HepG2 (cell line): Measurements from ENCODE around the gene CLHC1. TPM values are rescaled to one million over a fixed set of nuclear protein-coding genes. Genes with fewer than 3 reads are reported as not detected.
A peak's percentile ranks its signal among the peaks of the same experiment; 100 is the strongest.

Experiments
- ATF3 ChIP-seq: sonication (generic); formaldehyde crosslinking; IDR thresholded peaks from 2 replicates; pipeline ENCODE4 v1.4.0; 2020; ENCODE audit warnings: missing genetic modification reagents
- ATM ChIP-seq: fragments of 450-650 bp; IDR thresholded peaks from 2 replicates; pipeline ENCODE4 v1.7.1; 2017; ENCODE audit warnings: mild to moderate bottlenecking, borderline replicate concordance
- GFI1 ChIP-seq: sonication (generic); formaldehyde crosslinking; IDR thresholded peaks from 2 replicates; pipeline ENCODE4 v1.5.0; 2020; ENCODE audit warnings: missing genetic modification reagents, mild to moderate bottlenecking, borderline replicate concordance
- GPN1 ChIP-seq: sonication (generic); formaldehyde crosslinking; IDR thresholded peaks from 2 replicates; pipeline ENCODE4 v1.5.1; 2020; ENCODE audit warnings: missing genetic modification reagents, borderline replicate concordance
- HDAC1 ChIP-seq: sonication (generic); formaldehyde crosslinking; IDR thresholded peaks from 2 replicates; pipeline ENCODE4 v1.5.1; 2020; ENCODE audit warnings: mild to moderate bottlenecking, missing genetic modification reagents
- JUND ChIP-seq: sonication (generic); formaldehyde crosslinking; IDR thresholded peaks from 2 replicates; pipeline ENCODE4 v1.8.0; 2022; ENCODE audit warnings: mild to moderate bottlenecking, missing genetic modification reagents
- KLF15 ChIP-seq: sonication (generic); formaldehyde crosslinking; IDR thresholded peaks from 2 replicates; pipeline ENCODE4 v1.8.1; 2023; ENCODE audit warnings: borderline replicate concordance, mild to moderate bottlenecking, inconsistent platforms, missing genetic modification reagents, mixed read lengths
- LRRFIP1 ChIP-seq: sonication (generic); formaldehyde crosslinking; conservative IDR thresholded peaks from 2 replicates; pipeline ENCODE4 v1.4.0; 2020; ENCODE audit warnings: missing genetic modification reagents
- MXI1 ChIP-seq: IDR thresholded peaks from 3 replicates; pipeline ENCODE4 v1.6.1; 2012; ENCODE audit warnings: low read depth, low read length, inconsistent platforms, borderline replicate concordance
- NFRKB ChIP-seq: fragments of 450-650 bp; IDR thresholded peaks from 2 replicates; pipeline ENCODE4 v1.6.1; 2017
- SETDB1 ChIP-seq: sonication (generic); formaldehyde crosslinking; IDR thresholded peaks from 2 replicates; pipeline ENCODE4 v1.5.1; 2020; ENCODE audit warnings: missing genetic modification reagents, mild to moderate bottlenecking, borderline replicate concordance
- SMAD1 ChIP-seq: sonication (generic); formaldehyde crosslinking; IDR thresholded peaks from 2 replicates; pipeline ENCODE4 v1.4.0; 2020; ENCODE audit warnings: missing genetic modification reagents, low read depth, mild to moderate bottlenecking, borderline replicate concordance
- SOX6 ChIP-seq, 2 experiments: fragments of 450-650 bp in 1 of 2; sonication (generic) in 1 of 2; formaldehyde crosslinking in 1 of 2; IDR thresholded peaks; 2 replicates each; pipeline versions ENCODE4 v1.4.0 to v1.6.1; 2017 to 2020; ENCODE audit warnings: antibody characterized with exemption in 1 of 2, mild to moderate bottlenecking in 1 of 2, missing genetic modification reagents in 1 of 2
- SRF ChIP-seq: IDR thresholded peaks from 2 replicates; pipeline ENCODE4 v1.6.1; 2011; ENCODE audit warnings: mild to moderate bottlenecking, low read depth, low read length, moderate library complexity
- SSRP1 ChIP-seq: IDR thresholded peaks from 2 replicates; pipeline ENCODE4 v1.6.1; 2016; ENCODE audit warnings: control low read depth
- TEF ChIP-seq: sonication (generic); formaldehyde crosslinking; IDR thresholded peaks from 2 replicates; pipeline ENCODE4 v1.5.0; 2020; ENCODE audit warnings: missing genetic modification reagents
- THAP9 ChIP-seq: sonication (generic); formaldehyde crosslinking; IDR thresholded peaks from 2 replicates; pipeline ENCODE4; 2020; ENCODE audit warnings: missing genetic modification reagents, mild to moderate bottlenecking, borderline replicate concordance
- THRA ChIP-seq: sonication (generic); formaldehyde crosslinking; IDR thresholded peaks from 2 replicates; pipeline ENCODE4 v1.4.0; 2020; ENCODE audit warnings: missing genetic modification reagents, borderline replicate concordance
- U2AF1 ChIP-seq: fragments of 200-400 bp; formaldehyde crosslinking; optimal IDR thresholded peaks from 2 replicates; pipeline ENCODE3; 2017; ENCODE audit warnings: mild to moderate bottlenecking, low read depth, low read length
- YEATS2 ChIP-seq: sonication (generic); formaldehyde crosslinking; IDR thresholded peaks from 2 replicates; pipeline ENCODE4 v1.4.0; 2020; ENCODE audit warnings: missing genetic modification reagents, borderline replicate concordance
- ZNF3 ChIP-seq: IDR thresholded peaks from 2 replicates; pipeline ENCODE4 v1.7.0; 2017; ENCODE audit warnings: inconsistent platforms
- ZNF567 ChIP-seq: sonication (generic); formaldehyde crosslinking; IDR thresholded peaks from 2 replicates; pipeline ENCODE4 v1.8.1; 2023; ENCODE audit warnings: mild to moderate bottlenecking, missing genetic modification reagents, borderline replicate concordance
- ZNF629 ChIP-seq: sonication (generic); formaldehyde crosslinking; conservative IDR thresholded peaks from 2 replicates; pipeline ENCODE4 v1.5.0; 2020; ENCODE audit warnings: missing genetic modification reagents
- ZNF780A ChIP-seq: sonication (generic); formaldehyde crosslinking; IDR thresholded peaks from 2 replicates; pipeline ENCODE4 v1.8.0; 2022; ENCODE audit warnings: mild to moderate bottlenecking, missing genetic modification reagents, moderate library complexity
- polyA plus RNA-seq, 8 experiments: library from polyadenylated mRNA; depleted of rRNA in 3 of 8; stranded (reverse) in 7 of 8; unstranded in 1 of 8; fragments of >200 nt; fragmentation: Illumina TruSeq in 4 of 8; extraction: Trizol in 4 of 8; gene quantifications; 2 replicates each; pipeline versions ENCODE4 v1.2.1 to v1.2.3, GENCODE V29; 2011 to 2016; ENCODE audit warnings: low read depth in 4 of 8, missing spikeins in 1 of 8, mixed read lengths in 1 of 8; ENCODE audit not compliant: insufficient read depth in 1 of 8
- total RNA-seq, 5 experiments: library from RNA; depleted of rRNA; stranded (reverse); fragments of >200 nt; fragmentation: Illumina TruSeq; extraction: Trizol; gene quantifications; 2 replicates each; pipeline ENCODE4 v1.2.3, GENCODE V29; 2016; ENCODE audit warnings: low read depth in 1 of 5

CLHC1 gene
- total and polyA plus RNA-seq, 2 of the 13 experiments (the other 11 are each of a cell fraction or from before 2014, with no cell fraction given): 9.8 to 12.6 TPM

- TF ChIP-seq SMAD1 (CRISPR knock-in tag) (no peak), SETDB1 (CRISPR knock-in tag) (no peak), ZNF3 (CRISPR knock-in tag) (0 out of 2 replicates have a peak, but pooled peaks have one; percentile 66), GPN1 (CRISPR knock-in tag) (no peak), TEF (no peak), SRF (no peak), ZNF567 (CRISPR knock-in tag) (no peak), GFI1 (CRISPR knock-in tag) (0 out of 2 replicates have a peak, but pooled peaks have one; percentile 57), KLF15 (no peak), ATM (no peak), ZNF780A (CRISPR knock-in tag) (no peak), U2AF1 (no peak), THAP9 (CRISPR knock-in tag) (no peak), NFRKB (no peak), ZNF629 (CRISPR knock-in tag) (0 out of 2 replicates have a peak, but pooled peaks have one; percentile 7), HDAC1 (CRISPR knock-in tag) (0 out of 2 replicates have a peak, but pooled peaks have one; percentile 43), SOX6 (IDR thresholded peaks at IDR 0.05) (no peak), SOX6 (CRISPR knock-in tag; IDR thresholded peaks at IDR 0.05) (peak; percentile 46), YEATS2 (CRISPR knock-in tag) (no peak), SSRP1 (CRISPR knock-in tag) (no peak), THRA (CRISPR knock-in tag) (peak; percentile 18; the same call in 1 of the 2 replicates), ATF3 (CRISPR knock-in tag) (no peak), MXI1 (no peak), LRRFIP1 (no peak), JUND (CRISPR knock-in tag) (no peak)
These were observed 51.7 kb downstream of the CLHC1 start (continued) for GRCh38 chr2:55180374-55180773.
